Mononuclear cell (primary cell): ENCODE measurements around the gene SLC48A1. TPM values are rescaled to one million over a fixed set of nuclear protein-coding genes. Genes with fewer than 3 reads are reported as not detected.

Experiments used
- H3K27me3 ChIP-seq: 2 replicates; pipeline ENCODE4 v1.6.0; 2011; ENCODE audit warnings: low read length, control low read depth; ENCODE audit not compliant: insufficient read depth
- H3K4me1 ChIP-seq: 2 replicates; pipeline ENCODE4 v1.5.1; 2011; ENCODE audit warnings: mild to moderate bottlenecking, low read length, control low read depth; ENCODE audit not compliant: insufficient read depth
- H3K4me3 ChIP-seq: 2 replicates; pipeline ENCODE4 v1.5.1; 2011; ENCODE audit warnings: mild to moderate bottlenecking, low read length, moderate library complexity
- H3K9me3 ChIP-seq: 2 replicates; pipeline ENCODE4 v1.5.1; 2011; ENCODE audit warnings: low read depth, mild to moderate bottlenecking, control low read depth, low read length
- total RNA-seq: library from RNA; depleted of rRNA; stranded (reverse); fragments of >200 nt; gene quantifications from one replicate; pipeline ENCODE4 v1.2.3, GENCODE V29; 2012

Gene SLC48A1
- total RNA-seq, 1 donor, result 3.8 TPM

- Histone ChIP-seq H3K4me3 (no peak overlapping the region), H3K9me3 (no peaks in the 10 kb centered on the region), H3K4me1 (peaks cover 28% of the 10 kb centered on the region), H3K27me3 (no peaks in the 10 kb centered on the region)
These were observed 33.1 kb upstream of the SLC48A1 start for GRCh38 chr12:47739979-47740378.

- Histone ChIP-seq H3K4me1 (peaks cover 28% of the 10 kb centered on the region), H3K27me3 (no peaks in the 10 kb centered on the region), H3K9me3 (no peaks in the 10 kb centered on the region), H3K4me3 (no peak overlapping the region)
These were observed 32.3 kb upstream of the SLC48A1 start for GRCh38 chr12:47740606-47741339.

- H3K9me3 ChIP-seq, result no peaks in the 10 kb centered on the region
- H3K27me3 ChIP-seq, result no peaks in the 10 kb centered on the region
- no peak overlapping the region for H3K4me3 ChIP-seq
- peaks cover 30% of the 10 kb centered on the region for H3K4me1 ChIP-seq
These were observed 31.7 kb upstream of the SLC48A1 start for GRCh38 chr12:47741340-47741703.

GRCh38 chr12:47742253-47742825, 30.7 kb upstream of the SLC48A1 start:
- H3K4me3 ChIP-seq, result no peak overlapping the region
- H3K9me3 ChIP-seq, result no peaks in the 10 kb centered on the region
- peaks cover 40% of the 10 kb centered on the region for H3K4me1 ChIP-seq
- H3K27me3 ChIP-seq, result no peaks in the 10 kb centered on the region

- Histone ChIP-seq H3K4me1 (peaks cover 42% of the 10 kb centered on the region), H3K4me3 (no peak overlapping the region), H3K9me3 (no peaks in the 10 kb centered on the region), H3K27me3 (no peaks in the 10 kb centered on the region)
These were observed 29.7 kb upstream of the SLC48A1 start for GRCh38 chr12:47743311-47743860.

- Histone ChIP-seq H3K4me3 (no peak overlapping the region), H3K9me3 (no peaks in the 10 kb centered on the region), H3K27me3 (no peaks in the 10 kb centered on the region), H3K4me1 (peaks cover 42% of the 10 kb centered on the region)
These were observed 28.9 kb upstream of the SLC48A1 start for GRCh38 chr12:47744005-47744651.

- H3K4me3 ChIP-seq, result no peak overlapping the region
- H3K4me1 ChIP-seq, result peaks cover 36% of the 10 kb centered on the region
- no peaks in the 10 kb centered on the region for H3K27me3 ChIP-seq
- H3K9me3 ChIP-seq, result no peaks in the 10 kb centered on the region
These were observed 28.1 kb upstream of the SLC48A1 start for GRCh38 chr12:47744778-47745436.

- no peaks in the 10 kb centered on the region for H3K9me3 ChIP-seq
- H3K4me3 ChIP-seq, result no peak overlapping the region
- H3K27me3 ChIP-seq, result no peaks in the 10 kb centered on the region
- H3K4me1 ChIP-seq, result peaks cover 29% of the 10 kb centered on the region
These were observed 27.5 kb upstream of the SLC48A1 start for GRCh38 chr12:47745485-47746041.

GRCh38 chr12:47746073-47746472, 27.0 kb upstream of the SLC48A1 start:
- no peaks in the 10 kb centered on the region for H3K27me3 ChIP-seq
- H3K9me3 ChIP-seq, result no peaks in the 10 kb centered on the region
- H3K4me3 ChIP-seq, result no peak overlapping the region

GRCh38 chr12:47746523-47746922, 26.5 kb upstream of the SLC48A1 start:
- Histone ChIP-seq H3K4me3 (no peak overlapping the region), H3K4me1 (peaks cover 19% of the 10 kb centered on the region), H3K27me3 (no peaks in the 10 kb centered on the region), H3K9me3 (no peaks in the 10 kb centered on the region)

More at GRCh38 chr12:47746073-47746472, 27.0 kb upstream of the SLC48A1 start:
- peaks cover 24% of the 10 kb centered on the region for H3K4me1 ChIP-seq

GRCh38 chr12:47747126-47747525, 25.9 kb upstream of the SLC48A1 start:
- Histone ChIP-seq H3K27me3 (no peaks in the 10 kb centered on the region), H3K4me1 (peaks cover 14% of the 10 kb centered on the region), H3K9me3 (no peaks in the 10 kb centered on the region), H3K4me3 (no peak overlapping the region)

- no peak overlapping the region for H3K4me3 ChIP-seq
- no peaks in the 10 kb centered on the region for H3K9me3 ChIP-seq
- H3K27me3 ChIP-seq, result no peaks in the 10 kb centered on the region
- peaks cover 14% of the 10 kb centered on the region for H3K4me1 ChIP-seq
These were observed 25.2 kb upstream of the SLC48A1 start for GRCh38 chr12:47747596-47748506.

- no peaks in the 10 kb centered on the region for H3K9me3 ChIP-seq
These were observed 24.6 kb upstream of the SLC48A1 start for GRCh38 chr12:47748507-47748828.

GRCh38 chr12:47748899-47749298, 24.1 kb upstream of the SLC48A1 start:
- H3K27me3 ChIP-seq, result no peaks in the 10 kb centered on the region
- peaks cover 22% of the 10 kb centered on the region for H3K4me1 ChIP-seq
- no peak overlapping the region for H3K4me3 ChIP-seq
- no peaks in the 10 kb centered on the region for H3K9me3 ChIP-seq

More at GRCh38 chr12:47748507-47748828, 24.6 kb upstream of the SLC48A1 start:
- H3K27me3 ChIP-seq, result no peaks in the 10 kb centered on the region
- H3K4me3 ChIP-seq, result no peak overlapping the region
- H3K4me1 ChIP-seq, result peaks cover 18% of the 10 kb centered on the region
